Smooth muscle cell (in vitro differentiated cells): ENCODE measurements around the gene KNG1. TPM values are rescaled to one million over a fixed set of nuclear protein-coding genes. Genes with fewer than 3 reads are reported as not detected.

ENCODE experiments used
- DNase-seq: peaks from one replicate; lab custom pipeline; 2025; ENCODE audit not compliant: unreplicated experiment; lab: John Stamatoyannopoulos, UW
- H2AFZ ChIP-seq: fragments of 200-600 bp; sonication (generic); 2 replicates; pipeline ENCODE4 v1.6.0; 2016; ENCODE audit warnings: antibody characterized with exemption, low read depth, mild to moderate bottlenecking
- H3F3A ChIP-seq: fragments of 200-600 bp; sonication (generic); 2 replicates; pipeline ENCODE4 v1.6.0; 2017; ENCODE audit warnings: antibody characterized with exemption, low read depth
- H3K27ac ChIP-seq: fragments of 200-600 bp; sonication (generic); 2 replicates; pipeline ENCODE4 v1.5.1; 2016; ENCODE audit warnings: low read depth, mild to moderate bottlenecking
- H3K27me3 ChIP-seq: fragments of 200-600 bp; sonication (generic); 2 replicates; pipeline ENCODE4 v1.6.1; 2016; ENCODE audit warnings: low read depth, mild to moderate bottlenecking
- H3K36me3 ChIP-seq: fragments of 200-600 bp; sonication (generic); 2 replicates; pipeline ENCODE4 v1.5.1; 2016; ENCODE audit warnings: low read depth
- H3K4me1 ChIP-seq: fragments of 200-600 bp; sonication (generic); 2 replicates; pipeline ENCODE4 v1.5.1; 2016; ENCODE audit warnings: low read depth
- H3K4me2 ChIP-seq: fragments of 200-600 bp; sonication (generic); 2 replicates; pipeline ENCODE4 v1.6.0; 2016; ENCODE audit warnings: mild to moderate bottlenecking
- H3K4me3 ChIP-seq: fragments of 200-600 bp; sonication (generic); 2 replicates; pipeline ENCODE4 v1.5.1; 2016; ENCODE audit warnings: mild to moderate bottlenecking
- H3K79me2 ChIP-seq: fragments of 200-600 bp; sonication (generic); 2 replicates; pipeline ENCODE4 v1.6.0; 2016; ENCODE audit warnings: low read depth, mild to moderate bottlenecking
- H3K9ac ChIP-seq: fragments of 200-600 bp; sonication (generic); 2 replicates; pipeline ENCODE4 v1.6.0; 2016; ENCODE audit warnings: low read depth
- H3K9me3 ChIP-seq: fragments of 200-600 bp; sonication (generic); replicated peaks from 2 replicates; pipeline ENCODE4 v1.5.1; 2016; ENCODE audit warnings: low read depth
- H4K20me1 ChIP-seq: fragments of 200-600 bp; sonication (generic); 2 replicates; pipeline ENCODE4 v1.6.0; 2016; ENCODE audit warnings: low read depth
- CTCF ChIP-seq: fragments of 200-600 bp; sonication (generic); IDR thresholded peaks from 2 replicates; pipeline ENCODE4 v1.5.1; 2017; ENCODE audit warnings: borderline replicate concordance, mild to moderate bottlenecking, antibody characterized with exemption; ENCODE audit not compliant: insufficient read depth, poor library complexity, severe bottlenecking
- WGBS: methylation state at CpG from one replicate; pipeline ENCODE4 v1.1.7; 2016; ENCODE audit warnings: low lambda C conversion rate; 5-methylcytosine and 5-hydroxymethylcytosine counted together
- polyA plus RNA-seq: library from polyadenylated mRNA; unstranded; fragments of >200 nt; fragmentation: Nextera tagmentation; extraction: Ambion mirVana; gene quantifications from 2 replicates; pipeline ENCODE4 v1.2.1, GENCODE V29; 2016
- total RNA-seq: library from RNA; depleted of rRNA; stranded (reverse); fragments of >200 nt; gene quantifications from 2 replicates; pipeline ENCODE4 v1.2.3, GENCODE V29; 2014

KNG1 gene
- total and polyA plus RNA-seq, 2 experiments from 2014 or later = not detected

DNA sequence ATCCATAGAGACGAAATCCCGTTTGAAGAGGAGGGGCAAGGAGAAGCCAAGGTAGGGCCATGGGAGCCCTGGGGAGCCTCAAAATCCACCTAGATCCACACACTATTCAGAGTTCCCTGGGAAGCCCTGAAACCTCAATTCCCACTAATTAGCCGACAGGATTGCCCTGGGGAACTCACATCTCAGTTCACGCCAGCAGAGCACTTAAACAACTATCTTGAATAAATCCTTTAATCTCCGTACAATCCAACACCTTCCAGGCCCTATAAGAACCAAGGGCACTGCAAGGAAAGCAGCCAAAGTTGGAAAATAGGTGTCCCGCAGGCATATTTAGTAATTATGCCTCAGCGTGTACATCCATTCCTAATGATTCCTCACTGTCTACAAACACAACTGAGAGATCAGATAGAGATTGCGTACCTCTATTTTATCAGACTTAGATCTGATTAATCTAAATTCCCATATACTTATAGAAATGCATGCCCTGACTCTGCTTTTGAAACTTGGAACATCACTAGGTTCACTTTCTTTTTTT, 40.6 kb downstream of the KNG1 start:
- no peak overlapping the region for H3K27ac ChIP-seq
- H3K36me3 ChIP-seq = no peaks in the 10 kb centered on the region
- no peaks in the 10 kb centered on the region for H3K79me2 ChIP-seq
- DNase-seq = no peak
- no peak overlapping the region for H2AFZ ChIP-seq
- WGBS = 71% methylated on average over 8 of the region's 8 CpGs
- no peak for TF ChIP-seq CTCF
- no peaks in the 10 kb centered on the region for H4K20me1 ChIP-seq
- H3K4me3 ChIP-seq = no peak overlapping the region
- no peaks in the 10 kb centered on the region for H3K27me3 ChIP-seq
- no peaks in the 10 kb centered on the region for H3F3A ChIP-seq
- no peak overlapping the region for H3K9ac ChIP-seq
- no peaks in the 10 kb centered on the region for H3K9me3 ChIP-seq
- no peak overlapping the region for H3K4me2 ChIP-seq
- H3K4me1 ChIP-seq = peaks cover 1% of the 10 kb centered on the region

- no peak overlapping the region for H3K4me3 ChIP-seq
- no peak for TF ChIP-seq CTCF
- H3K27ac ChIP-seq = no peak overlapping the region
- H3K79me2 ChIP-seq = no peaks in the 10 kb centered on the region
- no peaks in the 10 kb centered on the region for H3K36me3 ChIP-seq
- no peaks in the 10 kb centered on the region for H4K20me1 ChIP-seq
- no peak overlapping the region for H3K4me2 ChIP-seq
- no peaks in the 10 kb centered on the region for H3F3A ChIP-seq
- H3K27me3 ChIP-seq = no peaks in the 10 kb centered on the region
- WGBS = 81% methylated on average over 11 of the region's 11 CpGs
- no peak overlapping the region for H3K9ac ChIP-seq
- H2AFZ ChIP-seq = no peak overlapping the region
- no peak for DNase-seq
- no peaks in the 10 kb centered on the region for H3K9me3 ChIP-seq
- H3K4me1 ChIP-seq = no peaks in the 10 kb centered on the region
These were observed 42.2 kb downstream of the KNG1 start for GRCh38 chr3:186759231-186759930.

GRCh38 chr3:186760141-186760833, 43.1 kb downstream of the KNG1 start:
- no peak overlapping the region for H3K4me3 ChIP-seq
- no peak overlapping the region for H3K4me2 ChIP-seq
- no peaks in the 10 kb centered on the region for H3K4me1 ChIP-seq
- DNase-seq = no peak
- no peaks in the 10 kb centered on the region for H3K27me3 ChIP-seq
- H3K9ac ChIP-seq = no peak overlapping the region
- H3K27ac ChIP-seq = no peak overlapping the region
- H2AFZ ChIP-seq = no peak overlapping the region
- H3F3A ChIP-seq = no peaks in the 10 kb centered on the region
- 94% methylated on average over 10 of the region's 10 CpGs for WGBS
- H3K36me3 ChIP-seq = no peaks in the 10 kb centered on the region
- TF ChIP-seq CTCF = no peak
- H3K79me2 ChIP-seq = no peaks in the 10 kb centered on the region
- H4K20me1 ChIP-seq = no peaks in the 10 kb centered on the region
- no peaks in the 10 kb centered on the region for H3K9me3 ChIP-seq
